A549 (cell line): ENCODE measurements around the gene ZNF263.

Experiments
- CTCF ChIP-seq: fragments of >200 bp; sonication (Bioruptor Twin); formaldehyde crosslinking; IDR thresholded peaks from 3 replicates; pipeline ENCODE4 v1.5.1; 2016
- POLR2A ChIP-seq: IDR thresholded peaks from 2 replicates; pipeline ENCODE4 v1.6.1; 2012; ENCODE audit warnings: mild to moderate bottlenecking, low read length
- REST ChIP-seq: fragments of 200-600 bp; sonication (generic); IDR thresholded peaks from 2 replicates; pipeline ENCODE4 v1.6.1; 2016; ENCODE audit warnings: antibody characterized with exemption, mild to moderate bottlenecking, moderate library complexity
- TF ChIP-seq, protein P1 (sequence below): IDR thresholded peaks from 2 replicates; pipeline ENCODE4 v1.6.1; 2012
- TF ChIP-seq, protein P2 (sequence below): IDR thresholded peaks from 2 replicates; pipeline ENCODE4 v1.6.1; 2012; ENCODE audit warnings: low read depth, borderline replicate concordance

GRCh38 chr16:3259836-3260235, 23.5 kb upstream of the ZNF263 start:
- TF ChIP-seq CTCF (no peak), POLR2A (no peak), REST (no peak)
- TF ChIP-seq, protein P1, sequence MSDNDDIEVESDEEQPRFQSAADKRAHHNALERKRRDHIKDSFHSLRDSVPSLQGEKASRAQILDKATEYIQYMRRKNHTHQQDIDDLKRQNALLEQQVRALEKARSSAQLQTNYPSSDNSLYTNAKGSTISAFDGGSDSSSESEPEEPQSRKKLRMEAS = no peak
- TF ChIP-seq, protein P2, sequence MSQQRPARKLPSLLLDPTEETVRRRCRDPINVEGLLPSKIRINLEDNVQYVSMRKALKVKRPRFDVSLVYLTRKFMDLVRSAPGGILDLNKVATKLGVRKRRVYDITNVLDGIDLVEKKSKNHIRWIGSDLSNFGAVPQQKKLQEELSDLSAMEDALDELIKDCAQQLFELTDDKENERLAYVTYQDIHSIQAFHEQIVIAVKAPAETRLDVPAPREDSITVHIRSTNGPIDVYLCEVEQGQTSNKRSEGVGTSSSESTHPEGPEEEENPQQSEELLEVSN = no peak
